Osteoblast (primary cell): Measurements from ENCODE around the gene PNPLA6. TPM values are rescaled to one million over a fixed set of nuclear protein-coding genes. Genes with fewer than 3 reads are reported as not detected.

Experiments
- DNase-seq: peaks from one replicate; pipeline ENCODE4 v3.0.0; 2011; ENCODE audit warnings: low spot score, mixed read lengths; ENCODE audit not compliant: insufficient read length; ENCODE audit errors: missing footprints
- H2AFZ ChIP-seq: 2 replicates; pipeline ENCODE4 v1.6.0; 2011; ENCODE audit warnings: mild to moderate bottlenecking, low read length
- H3K27ac ChIP-seq: 2 replicates; pipeline ENCODE4 v1.5.1; 2011; ENCODE audit warnings: mild to moderate bottlenecking, low read depth, low read length, moderate library complexity
- H3K27me3 ChIP-seq: 2 replicates; pipeline ENCODE4 v1.6.0; 2012; ENCODE audit warnings: mild to moderate bottlenecking, control low read depth, inconsistent platforms, low read length, moderate library complexity; ENCODE audit not compliant: insufficient read depth
- H3K36me3 ChIP-seq: 2 replicates; pipeline ENCODE4 v1.5.1; 2011; ENCODE audit warnings: mild to moderate bottlenecking, low read length, control low read depth, moderate library complexity; ENCODE audit not compliant: insufficient read depth
- H3K4me1 ChIP-seq: 2 replicates; pipeline ENCODE4 v1.5.1; 2011; ENCODE audit warnings: mild to moderate bottlenecking, low read length, control low read depth, moderate library complexity; ENCODE audit not compliant: insufficient read depth
- H3K4me2 ChIP-seq: 2 replicates; pipeline ENCODE4 v1.6.0; 2011; ENCODE audit warnings: mild to moderate bottlenecking, low read length; ENCODE audit not compliant: insufficient read depth
- H3K4me3 ChIP-seq: fragments of 200-600 bp; sonication (generic); 3 replicates; pipeline ENCODE4 v1.5.1; 2012; ENCODE audit warnings: mild to moderate bottlenecking, low read length, inconsistent platforms; ENCODE audit not compliant: insufficient read depth
- H3K79me2 ChIP-seq: 2 replicates; pipeline ENCODE4 v1.6.0; 2012; ENCODE audit warnings: mild to moderate bottlenecking, low read length, control low read depth, inconsistent platforms; ENCODE audit not compliant: insufficient read depth
- H3K9me3 ChIP-seq: 2 replicates; pipeline ENCODE4 v1.5.1; 2011; ENCODE audit warnings: low read depth, low read length, control low read depth
- H4K20me1 ChIP-seq: 2 replicates; pipeline ENCODE4 v1.6.0; 2012; ENCODE audit warnings: mild to moderate bottlenecking, low read length, control low read depth; ENCODE audit not compliant: insufficient read depth
- CTCF ChIP-seq: IDR thresholded peaks from 2 replicates; pipeline ENCODE4 v1.5.1; 2011; ENCODE audit warnings: mild to moderate bottlenecking, low read depth, low read length, moderate library complexity; ENCODE audit errors: extremely low read depth
- total RNA-seq: library from RNA; depleted of rRNA; stranded (reverse); fragments of >200 nt; gene quantifications from 2 replicates; pipeline ENCODE4 v1.2.3, GENCODE V29; 2012

The PNPLA6 gene
- total RNA-seq, 1 donor, result 83.6 TPM

- Histone ChIP-seq H3K27ac (no peak overlapping the region), H3K4me3 (no peak overlapping the region), H3K79me2 (no peaks in the 10 kb centered on the region), H3K4me1 (no peaks in the 10 kb centered on the region), H4K20me1 (no peaks in the 10 kb centered on the region), H3K36me3 (no peaks in the 10 kb centered on the region), H2AFZ (no peak overlapping the region), H3K27me3 (no peaks in the 10 kb centered on the region), H3K9me3 (no peaks in the 10 kb centered on the region), H3K4me2 (no peak overlapping the region)
- TF ChIP-seq CTCF, result no peak
- peak; percentile 78 for DNase-seq
Observed at GRCh38 chr19:7603919-7604318, 68.4 kb downstream of the PNPLA6 start.

GRCh38 chr19:7605490-7606222 lies 70.1 kb downstream of the PNPLA6 start:
- Histone ChIP-seq H3K27ac (no peak overlapping the region), H2AFZ (no peak overlapping the region), H3K4me3 (no peak overlapping the region), H3K4me2 (no peak overlapping the region), H4K20me1 (no peaks in the 10 kb centered on the region), H3K79me2 (no peaks in the 10 kb centered on the region), H3K36me3 (no peaks in the 10 kb centered on the region), H3K27me3 (no peaks in the 10 kb centered on the region), H3K9me3 (no peaks in the 10 kb centered on the region), H3K4me1 (no peaks in the 10 kb centered on the region)
- DNase-seq, result peak; percentile 85
- TF ChIP-seq CTCF, result no peak

- H3K9me3 ChIP-seq, result no peaks in the 10 kb centered on the region
- no peak for TF ChIP-seq CTCF
- no peaks in the 10 kb centered on the region for H3K79me2 ChIP-seq
- H3K4me3 ChIP-seq, result no peak overlapping the region
- no peaks in the 10 kb centered on the region for H3K4me1 ChIP-seq
- no peaks in the 10 kb centered on the region for H3K27me3 ChIP-seq
- H3K36me3 ChIP-seq, result no peaks in the 10 kb centered on the region
- no peak overlapping the region for H2AFZ ChIP-seq
- no peaks in the 10 kb centered on the region for H4K20me1 ChIP-seq
- H3K27ac ChIP-seq, result no peak overlapping the region
- peak; percentile 73 for DNase-seq
- H3K4me2 ChIP-seq, result no peak overlapping the region
Observed at GRCh38 chr19:7606289-7606688, 70.8 kb downstream of the PNPLA6 start.

GRCh38 chr19:7607212-7607873 lies 71.8 kb downstream of the PNPLA6 start:
- no peak for TF ChIP-seq CTCF
- H2AFZ ChIP-seq, result no peak overlapping the region
- no peaks in the 10 kb centered on the region for H4K20me1 ChIP-seq
- no peaks in the 10 kb centered on the region for H3K27me3 ChIP-seq
- H3K27ac ChIP-seq, result no peak overlapping the region
- H3K4me3 ChIP-seq, result no peak overlapping the region
- no peak overlapping the region for H3K4me2 ChIP-seq
- no peaks in the 10 kb centered on the region for H3K9me3 ChIP-seq
- no peaks in the 10 kb centered on the region for H3K79me2 ChIP-seq
- DNase-seq, result peak; percentile 84
- no peaks in the 10 kb centered on the region for H3K4me1 ChIP-seq
- H3K36me3 ChIP-seq, result no peaks in the 10 kb centered on the region
